SK-N-SH treated with all-trans-retinoic acid at 6 μM for 48 hours (cell line): ENCODE measurements around the gene TPM1.
"Not testable (repeated sequence)": the region's sequence is repeated elsewhere in the genome, so short reads cannot be mapped to it uniquely, and the experiment has no call there.

Source experiments
- ATAC-seq: fragments of 200-7000 bp; cut with Tn5 transposase; 3 replicates; pipeline ENCODE4 v1.9.1; 2020; ENCODE audit warnings: mild to moderate bottlenecking, moderate library complexity
- BACH2 ChIP-seq: fragments of 250-450 bp; sonication (Bioruptor Pico); IDR thresholded peaks from 2 replicates; pipeline ENCODE4 v1.9.0; 2021; ENCODE audit warnings: mild to moderate bottlenecking, borderline replicate concordance
- CREB5 ChIP-seq: fragments of 250-450 bp; sonication (Bioruptor Pico); IDR thresholded peaks from 2 replicates; pipeline ENCODE4 v1.5.1; 2020; ENCODE audit warnings: low read depth, mild to moderate bottlenecking, moderate library complexity
- CSDC2 ChIP-seq: fragments of 250-450 bp; sonication (Bioruptor Pico); IDR thresholded peaks from 2 replicates; pipeline ENCODE4 v1.5.0; 2020; ENCODE audit warnings: mild to moderate bottlenecking, moderate library complexity
- ESRRG ChIP-seq: fragments of 250-450 bp; sonication (Bioruptor Pico); IDR thresholded peaks from 2 replicates; pipeline ENCODE4 v1.6.1; 2021; ENCODE audit warnings: mild to moderate bottlenecking
- ISL1 ChIP-seq: fragments of 250-450 bp; sonication (Bioruptor Pico); IDR thresholded peaks from 2 replicates; pipeline ENCODE4 v2.1.2; 2022; ENCODE audit warnings: mild to moderate bottlenecking, moderate library complexity
- PATZ1 ChIP-seq: fragments of 250-450 bp; sonication (Bioruptor Pico); IDR thresholded peaks from 2 replicates; pipeline ENCODE4 v1.8.0; 2020; ENCODE audit warnings: mild to moderate bottlenecking, moderate library complexity, borderline replicate concordance
- TOX ChIP-seq: fragments of 250-450 bp; sonication (Bioruptor Pico); IDR thresholded peaks from 2 replicates; pipeline ENCODE4 v1.8.0; 2021; ENCODE audit warnings: mild to moderate bottlenecking, moderate library complexity, borderline replicate concordance
- ZFP3 ChIP-seq: fragments of 250-450 bp; sonication (Bioruptor Pico); IDR thresholded peaks from 2 replicates; pipeline ENCODE4 v1.5.0; 2020; ENCODE audit warnings: mild to moderate bottlenecking, moderate library complexity
- ZNF565 ChIP-seq: fragments of 450-650 bp; formaldehyde crosslinking; conservative IDR thresholded peaks from 2 replicates; pipeline ENCODE4 v1.5.0; 2020; ENCODE audit warnings: low read depth, mild to moderate bottlenecking, moderate library complexity
- ZNF70 ChIP-seq: fragments of 450-650 bp; formaldehyde crosslinking; IDR thresholded peaks from 2 replicates; pipeline ENCODE4 v1.5.0; 2020; ENCODE audit warnings: mild to moderate bottlenecking, moderate library complexity
- TF ChIP-seq, protein P1 (sequence below): fragments of 250-450 bp; sonication (Bioruptor Pico); IDR thresholded peaks from 2 replicates; pipeline ENCODE4 v1.5.0; 2020; ENCODE audit warnings: mild to moderate bottlenecking, moderate library complexity
- TF ChIP-seq, protein P2 (sequence below): fragments of 250-450 bp; sonication (Bioruptor Pico); IDR thresholded peaks from 2 replicates; pipeline ENCODE4 v1.8.0; 2021; ENCODE audit warnings: low read depth, mild to moderate bottlenecking, moderate library complexity, borderline replicate concordance
- TF ChIP-seq, protein P3 (sequence below): fragments of 250-450 bp; sonication (Bioruptor Pico); IDR thresholded peaks from 2 replicates; pipeline ENCODE4 v1.5.1; 2021; ENCODE audit warnings: mild to moderate bottlenecking, moderate library complexity

The TPM1 gene

DNA sequence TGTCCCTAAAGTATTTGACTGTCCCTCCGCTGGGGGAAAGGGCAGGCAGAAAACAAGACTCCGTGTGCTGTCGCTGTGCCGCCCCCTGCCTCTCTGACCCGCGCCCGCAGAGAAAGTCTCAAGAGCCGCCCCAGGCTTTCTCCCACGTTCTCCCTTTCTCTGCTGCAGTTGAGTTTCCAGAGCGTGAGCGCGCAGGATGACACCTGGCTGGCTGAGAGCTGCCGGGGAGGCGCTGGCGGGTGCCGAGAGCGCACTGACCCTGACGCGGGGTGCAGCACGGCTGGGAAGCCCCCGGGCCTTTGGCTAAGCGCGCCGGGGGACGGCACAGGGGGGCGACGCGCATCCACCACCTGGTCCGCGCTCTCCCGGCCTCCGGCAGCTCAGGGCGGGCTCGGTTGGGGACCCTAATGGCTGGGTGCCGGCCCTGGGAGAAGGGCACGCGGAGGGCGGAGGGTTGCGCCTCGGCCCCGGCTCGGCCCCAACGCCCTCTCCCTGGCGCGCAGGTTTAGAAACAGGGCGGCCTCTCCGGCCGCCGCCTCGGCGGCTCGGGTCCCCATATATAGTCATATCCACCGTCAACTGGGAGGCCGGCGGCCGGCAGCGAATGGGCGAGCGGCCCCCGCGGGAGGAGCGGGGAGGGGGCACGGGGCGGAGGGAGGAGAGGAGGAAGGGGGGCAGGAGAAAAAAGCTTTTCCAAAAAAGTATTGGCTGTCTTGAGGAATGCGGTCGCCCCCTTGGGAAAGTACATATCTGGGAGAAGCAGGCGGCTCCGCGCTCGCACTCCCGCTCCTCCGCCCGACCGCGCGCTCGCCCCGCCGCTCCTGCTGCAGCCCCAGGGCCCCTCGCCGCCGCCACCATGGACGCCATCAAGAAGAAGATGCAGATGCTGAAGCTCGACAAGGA, at the start of gene TPM1:
Gene TPM1, plus strand, starts transcription at position 774 of the 903 bp plus-strand sequence. Its CDS starts 83 bp downstream, at position 857.
- TF ChIP-seq PATZ1 (CRISPR knock-in tag) = no peak
- ATAC-seq = peak; percentile 82

DNA sequence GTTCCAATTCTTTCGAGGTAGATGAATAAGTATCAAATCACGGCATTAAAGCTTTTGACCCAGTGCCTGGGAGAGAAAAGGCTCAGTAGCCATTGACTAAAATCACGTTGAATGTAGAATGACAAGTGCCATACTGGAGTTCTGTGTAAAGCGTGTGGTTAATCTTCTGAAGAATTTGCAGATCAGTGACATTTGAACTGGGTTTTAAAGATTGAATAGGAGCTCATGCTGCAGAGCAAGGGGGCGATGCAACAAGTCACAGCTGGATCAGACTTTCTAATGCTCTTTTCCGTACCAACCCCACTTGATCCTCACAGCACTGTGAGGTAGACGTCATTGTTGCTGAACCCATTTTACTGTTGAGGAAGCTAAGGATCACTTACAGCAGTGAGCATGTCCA, 49.5 kb upstream of the TPM1 start:
- TF ChIP-seq CSDC2 (CRISPR knock-in tag) = no peak
- no peak for TF ChIP-seq ZNF565 (CRISPR knock-in tag)
- TF ChIP-seq, protein P1, sequence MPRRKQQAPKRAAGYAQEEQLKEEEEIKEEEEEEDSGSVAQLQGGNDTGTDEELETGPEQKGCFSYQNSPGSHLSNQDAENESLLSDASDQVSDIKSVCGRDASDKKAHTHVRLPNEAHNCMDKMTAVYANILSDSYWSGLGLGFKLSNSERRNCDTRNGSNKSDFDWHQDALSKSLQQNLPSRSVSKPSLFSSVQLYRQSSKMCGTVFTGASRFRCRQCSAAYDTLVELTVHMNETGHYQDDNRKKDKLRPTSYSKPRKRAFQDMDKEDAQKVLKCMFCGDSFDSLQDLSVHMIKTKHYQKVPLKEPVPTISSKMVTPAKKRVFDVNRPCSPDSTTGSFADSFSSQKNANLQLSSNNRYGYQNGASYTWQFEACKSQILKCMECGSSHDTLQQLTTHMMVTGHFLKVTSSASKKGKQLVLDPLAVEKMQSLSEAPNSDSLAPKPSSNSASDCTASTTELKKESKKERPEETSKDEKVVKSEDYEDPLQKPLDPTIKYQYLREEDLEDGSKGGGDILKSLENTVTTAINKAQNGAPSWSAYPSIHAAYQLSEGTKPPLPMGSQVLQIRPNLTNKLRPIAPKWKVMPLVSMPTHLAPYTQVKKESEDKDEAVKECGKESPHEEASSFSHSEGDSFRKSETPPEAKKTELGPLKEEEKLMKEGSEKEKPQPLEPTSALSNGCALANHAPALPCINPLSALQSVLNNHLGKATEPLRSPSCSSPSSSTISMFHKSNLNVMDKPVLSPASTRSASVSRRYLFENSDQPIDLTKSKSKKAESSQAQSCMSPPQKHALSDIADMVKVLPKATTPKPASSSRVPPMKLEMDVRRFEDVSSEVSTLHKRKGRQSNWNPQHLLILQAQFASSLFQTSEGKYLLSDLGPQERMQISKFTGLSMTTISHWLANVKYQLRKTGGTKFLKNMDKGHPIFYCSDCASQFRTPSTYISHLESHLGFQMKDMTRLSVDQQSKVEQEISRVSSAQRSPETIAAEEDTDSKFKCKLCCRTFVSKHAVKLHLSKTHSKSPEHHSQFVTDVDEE = no peak
- TF ChIP-seq ZFP3 (CRISPR knock-in tag) = peak; percentile 86
- TF ChIP-seq, protein P2, sequence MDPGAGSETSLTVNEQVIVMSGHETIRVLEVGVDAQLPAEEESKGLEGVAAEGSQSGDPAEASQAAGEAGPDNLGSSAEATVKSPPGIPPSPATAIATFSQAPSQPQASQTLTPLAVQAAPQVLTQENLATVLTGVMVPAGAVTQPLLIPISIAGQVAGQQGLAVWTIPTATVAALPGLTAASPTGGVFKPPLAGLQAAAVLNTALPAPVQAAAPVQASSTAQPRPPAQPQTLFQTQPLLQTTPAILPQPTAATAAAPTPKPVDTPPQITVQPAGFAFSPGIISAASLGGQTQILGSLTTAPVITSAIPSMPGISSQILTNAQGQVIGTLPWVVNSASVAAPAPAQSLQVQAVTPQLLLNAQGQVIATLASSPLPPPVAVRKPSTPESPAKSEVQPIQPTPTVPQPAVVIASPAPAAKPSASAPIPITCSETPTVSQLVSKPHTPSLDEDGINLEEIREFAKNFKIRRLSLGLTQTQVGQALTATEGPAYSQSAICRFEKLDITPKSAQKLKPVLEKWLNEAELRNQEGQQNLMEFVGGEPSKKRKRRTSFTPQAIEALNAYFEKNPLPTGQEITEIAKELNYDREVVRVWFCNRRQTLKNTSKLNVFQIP (CRISPR knock-in tag) = no peak
- TF ChIP-seq BACH2 (CRISPR knock-in tag) = no peak
- ATAC-seq = no peak

DNA sequence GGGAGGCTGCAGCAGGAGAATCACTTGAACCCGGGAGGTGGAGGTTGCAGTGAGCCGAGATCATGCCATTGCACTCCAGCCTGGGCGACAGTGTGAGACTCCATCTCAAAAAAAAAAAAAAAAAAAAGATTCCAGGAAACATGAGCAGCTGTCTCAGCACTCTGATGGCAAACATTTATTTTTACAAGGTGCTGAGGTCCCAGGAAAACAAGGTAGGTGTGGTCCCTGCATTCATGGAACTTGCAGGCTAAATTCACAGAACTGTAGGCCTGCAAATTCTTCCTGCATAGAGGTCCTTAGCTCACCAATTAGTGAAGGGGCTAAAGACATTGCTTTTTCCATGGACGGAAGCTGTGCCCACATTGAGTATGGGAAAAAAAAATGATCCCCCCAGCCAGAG, 48.9 kb upstream of the TPM1 start:
- not testable (repeated sequence) for ATAC-seq

DNA sequence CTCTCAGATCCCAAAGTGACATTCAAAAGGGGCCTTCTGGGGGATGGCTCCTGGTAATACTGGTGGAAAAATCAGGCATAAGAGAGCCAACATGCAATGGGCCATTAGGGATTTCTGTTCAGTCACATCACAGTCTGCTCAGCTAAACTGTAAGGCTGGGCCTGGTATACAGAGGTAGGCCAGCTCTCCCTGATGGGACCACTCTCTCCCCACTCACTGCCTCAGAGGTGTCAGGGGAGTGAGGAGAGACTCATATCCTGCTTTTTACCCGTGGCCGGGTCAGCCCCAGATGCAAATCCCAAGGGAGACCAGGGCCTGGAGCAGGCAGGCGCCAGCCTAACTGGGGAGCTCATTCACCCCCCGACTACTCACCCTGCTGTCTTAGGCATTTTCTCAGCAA, 48.1 kb upstream of the TPM1 start:
- no peak; the same call in 2 of the 3 replicates for ATAC-seq
- no peak for TF ChIP-seq BACH2 (CRISPR knock-in tag)
- no peak for TF ChIP-seq ZNF70 (CRISPR knock-in tag)
- no peak for TF ChIP-seq CREB5 (CRISPR knock-in tag)
- no peak for TF ChIP-seq ESRRG (CRISPR knock-in tag)
- TF ChIP-seq, protein P3, sequence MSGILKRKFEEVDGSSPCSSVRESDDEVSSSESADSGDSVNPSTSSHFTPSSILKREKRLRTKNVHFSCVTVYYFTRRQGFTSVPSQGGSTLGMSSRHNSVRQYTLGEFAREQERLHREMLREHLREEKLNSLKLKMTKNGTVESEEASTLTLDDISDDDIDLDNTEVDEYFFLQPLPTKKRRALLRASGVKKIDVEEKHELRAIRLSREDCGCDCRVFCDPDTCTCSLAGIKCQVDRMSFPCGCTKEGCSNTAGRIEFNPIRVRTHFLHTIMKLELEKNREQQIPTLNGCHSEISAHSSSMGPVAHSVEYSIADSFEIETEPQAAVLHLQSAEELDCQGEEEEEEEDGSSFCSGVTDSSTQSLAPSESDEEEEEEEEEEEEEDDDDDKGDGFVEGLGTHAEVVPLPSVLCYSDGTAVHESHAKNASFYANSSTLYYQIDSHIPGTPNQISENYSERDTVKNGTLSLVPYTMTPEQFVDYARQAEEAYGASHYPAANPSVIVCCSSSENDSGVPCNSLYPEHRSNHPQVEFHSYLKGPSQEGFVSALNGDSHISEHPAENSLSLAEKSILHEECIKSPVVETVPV = no peak

- ATAC-seq = peak; percentile 87
- TF ChIP-seq TOX (CRISPR knock-in tag) (no peak), ISL1 (CRISPR knock-in tag) (peak; percentile 39)
Observed at GRCh38 chr15:62994975-62995681, 47.4 kb upstream of the TPM1 start.
